Retinal pigment epithelial cell (primary cell): ENCODE measurements around the gene RPS21.

Experiments used
- DNase-seq: peaks from one replicate; pipeline ENCODE4 v3.0.0-alpha.2; 2010; ENCODE audit warnings: low read depth
- H3K4me3 ChIP-seq: 2 replicates; pipeline ENCODE4 v1.5.1; 2011; ENCODE audit warnings: mild to moderate bottlenecking, low read length, control low read depth, moderate library complexity
- CTCF ChIP-seq: conservative IDR thresholded peaks from 2 replicates; pipeline ENCODE4 v1.5.1; 2011; ENCODE audit warnings: low read depth, low read length, control low read depth, inconsistent platforms

RPS21 gene

GRCh38 chr20:62386383-62387218, at the start of gene RPS21:
Gene RPS21 (plus strand): TSS chr20:62387103. CDS start chr20:62387339, 236 bp downstream.
- DNase-seq, result no peak
- peak within 1 kb of the TSS; percentile 95 for H3K4me3 ChIP-seq
- no peak for TF ChIP-seq CTCF

GRCh38 chr20:62337558-62338293, 49.2 kb upstream of the RPS21 start:
- no peak overlapping the region for H3K4me3 ChIP-seq
- no peak for TF ChIP-seq CTCF
- DNase-seq, result no peak

GRCh38 chr20:62338294-62338620, 48.6 kb upstream of the RPS21 start:
- DNase-seq, result no peak
- no peak overlapping the region for H3K4me3 ChIP-seq
- TF ChIP-seq CTCF, result no peak

GRCh38 chr20:62339647-62340062, 47.2 kb upstream of the RPS21 start:
- no peak for DNase-seq
- TF ChIP-seq CTCF, result no peak

GRCh38 chr20:62342910-62343309, 44.0 kb upstream of the RPS21 start:
- no peak overlapping the region for H3K4me3 ChIP-seq
- no peak for TF ChIP-seq CTCF
- no peak for DNase-seq

More at GRCh38 chr20:62339647-62340062, 47.2 kb upstream of the RPS21 start:
- no peak overlapping the region for H3K4me3 ChIP-seq

- no peak for TF ChIP-seq CTCF
- H3K4me3 ChIP-seq, result no peak overlapping the region
- DNase-seq, result no peak
These were observed 42.8 kb upstream of the RPS21 start for GRCh38 chr20:62344092-62344491.
